ENCODE results near the gene IGF2BP3.

IGF2BP3 gene

GRCh38 chr7:23293500-23294073 lies 176.7 kb downstream of the IGF2BP3 start:
- DNase-seq: no peak

- no peak for DNase-seq
These were observed 177.7 kb downstream of the IGF2BP3 start for GRCh38 chr7:23292623-23293022.

- DNase-seq: no peak
These were observed 178.2 kb downstream of the IGF2BP3 start for GRCh38 chr7:23291957-23292560.

- no peak for DNase-seq
These were observed 179.3 kb downstream of the IGF2BP3 start for GRCh38 chr7:23290993-23291392.

- no peak for DNase-seq
These were observed 182.7 kb downstream of the IGF2BP3 start for GRCh38 chr7:23287612-23288011.

- DNase-seq: no peak
These were observed 184.3 kb downstream of the IGF2BP3 start for GRCh38 chr7:23285657-23286646.

- DNase-seq: no peak
These were observed 185.4 kb downstream of the IGF2BP3 start for GRCh38 chr7:23284871-23285270.

- DNase-seq: no peak
These were observed 187.2 kb downstream of the IGF2BP3 start for GRCh38 chr7:23283086-23283485.

GRCh38 chr7:23279819-23280525 lies 190.3 kb downstream of the IGF2BP3 start:
- DNase-seq: no peak

- DNase-seq: peak; percentile 66
These were observed 192.8 kb downstream of the IGF2BP3 start for GRCh38 chr7:23277359-23277989.

GRCh38 chr7:23276947-23277346 lies 193.3 kb downstream of the IGF2BP3 start:
- DNase-seq: no peak

- no peak for DNase-seq
These were observed 193.9 kb downstream of the IGF2BP3 start for GRCh38 chr7:23276376-23276775.

GRCh38 chr7:23275912-23276311 lies 194.4 kb downstream of the IGF2BP3 start:
- peak; percentile 28 for DNase-seq

GRCh38 chr7:23273141-23273599 lies 197.1 kb downstream of the IGF2BP3 start:
- peak; percentile 91 for DNase-seq

GRCh38 chr7:23272275-23272674 lies 198.0 kb downstream of the IGF2BP3 start:
- DNase-seq: no peak

GRCh38 chr7:23268746-23269145 lies 201.5 kb downstream of the IGF2BP3 start:
- no peak for DNase-seq

GRCh38 chr7:23268167-23268566 lies 202.1 kb downstream of the IGF2BP3 start:
- DNase-seq: no peak

- no peak for DNase-seq
These were observed 202.9 kb downstream of the IGF2BP3 start for GRCh38 chr7:23267357-23267756.

- DNase-seq: no peak
These were observed 203.4 kb downstream of the IGF2BP3 start for GRCh38 chr7:23266918-23267317.

GRCh38 chr7:23264916-23265458 lies 205.3 kb downstream of the IGF2BP3 start:
- no peak for DNase-seq

GRCh38 chr7:23261843-23262452 lies 208.3 kb downstream of the IGF2BP3 start:
- peak; percentile 42 for DNase-seq

- no peak for DNase-seq
These were observed 209.9 kb downstream of the IGF2BP3 start for GRCh38 chr7:23260371-23260770.
